ENCODE data around the gene DPM3.

The DPM3 gene

DNA sequence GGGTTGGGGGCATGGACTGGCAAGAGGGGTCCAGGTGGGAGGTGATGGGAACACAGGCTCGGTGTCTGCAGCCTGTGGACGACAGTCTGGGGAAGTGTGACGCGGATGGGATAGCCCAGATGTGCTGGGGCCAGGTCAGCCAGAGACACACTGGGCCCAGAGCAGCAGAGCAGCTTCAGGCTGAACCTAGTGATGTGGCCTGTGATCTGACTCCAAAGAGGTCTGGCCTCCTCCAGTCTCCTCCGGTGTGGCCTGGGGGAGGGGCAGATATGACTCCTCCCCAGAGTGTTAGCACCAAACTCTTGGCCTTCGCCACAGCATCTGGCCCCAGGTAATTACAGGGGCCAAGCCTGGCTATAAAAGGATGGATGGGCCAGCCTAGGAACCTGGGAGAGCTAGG is 48.2 kb downstream of the DPM3 start:
- peak; percentile 25 for DNase-seq

DNA sequence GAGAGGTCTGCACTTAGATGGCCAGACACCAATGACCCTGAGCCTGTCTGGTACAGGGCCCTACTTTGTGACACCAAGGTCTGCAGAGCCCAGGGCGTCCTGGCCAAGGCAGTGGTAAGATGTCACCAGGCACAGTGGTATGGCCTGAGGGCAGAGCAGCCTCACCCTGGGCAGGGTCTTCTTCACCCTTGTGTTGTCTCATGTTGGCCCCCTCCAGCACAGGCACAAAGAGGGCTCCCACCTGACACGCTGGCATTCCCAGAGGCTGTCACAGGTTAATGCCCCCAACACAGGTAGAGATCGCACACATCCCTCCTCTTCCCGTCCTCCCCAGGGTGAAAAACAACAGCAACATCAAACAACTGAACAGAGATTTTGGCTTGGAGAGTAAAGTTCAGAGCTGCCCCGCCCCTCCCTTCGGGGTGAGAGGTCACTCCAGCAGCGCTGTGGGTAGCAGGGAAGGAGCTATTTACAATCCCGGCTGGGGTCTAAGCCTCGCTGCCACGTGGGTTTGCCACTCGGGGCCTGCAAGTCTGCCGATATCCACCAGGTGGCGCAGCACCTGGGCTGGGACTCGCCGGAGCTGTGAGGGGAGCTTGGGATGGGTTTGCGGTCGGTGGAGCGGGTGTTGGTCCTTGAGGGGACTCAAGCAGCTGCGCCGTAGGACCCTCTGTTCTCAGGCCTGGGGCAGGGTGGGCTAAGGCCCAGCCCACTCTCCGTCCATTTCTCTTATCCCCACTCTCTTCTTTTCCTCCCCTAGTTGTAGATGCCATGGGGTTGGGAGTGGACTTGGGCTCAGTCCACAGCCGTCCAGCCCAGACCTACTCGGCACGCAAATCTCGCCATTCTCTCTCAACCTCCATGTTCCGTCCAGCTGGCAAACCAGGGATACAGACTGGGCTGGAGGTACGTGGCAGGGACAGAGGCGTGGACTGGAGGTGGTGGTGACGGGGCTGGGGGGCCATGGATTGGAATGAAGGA is 49.0 kb downstream of the DPM3 start:
- DNase-seq = peak; percentile 91
